ENCODE results near the gene PAPSS1.

Gene PAPSS1

GRCh38 chr4:107640878-107641277 is 79.2 kb downstream of the PAPSS1 start:
- POLR2A ChIA-PET = no interaction called here
- DNase-seq (ENCODE audit: extremely low spot score) = no peak
- CTCF ChIA-PET = interaction anchor here (1.1 to 1.5 kb wide), 2 partner anchors 10 to 17 kb away, joined by 3 to 6 read pairs; no protein-coding TSS in a partner anchor
- TF ChIP-seq CTCF (IDR thresholded peaks at IDR 0.05; ENCODE audit: control extremely low read depth, extremely low read depth, low read depth, missing control alignments) = no peak

GRCh38 chr4:107640197-107640596 is 79.8 kb downstream of the PAPSS1 start:
- POLR2A ChIA-PET = no interaction called here
- CTCF ChIA-PET = interaction anchor here (1.1 to 1.5 kb wide), 2 partner anchors 9 to 17 kb away, joined by 3 to 6 read pairs; no protein-coding TSS in a partner anchor
- no peak for TF ChIP-seq CTCF (IDR thresholded peaks at IDR 0.05; ENCODE audit: control extremely low read depth, extremely low read depth, low read depth, missing control alignments)
- DNase-seq (ENCODE audit: extremely low spot score) = no peak

- ChIA-PET POLR2A (no interaction called here), CTCF (no interaction called here)
- TF ChIP-seq CTCF (IDR thresholded peaks at IDR 0.05; ENCODE audit: control extremely low read depth, extremely low read depth, low read depth, missing control alignments) = no peak
- DNase-seq (ENCODE audit: extremely low spot score) = no peak
Measured at GRCh38 chr4:107635735-107636134, 84.3 kb downstream of the PAPSS1 start.

GRCh38 chr4:107631560-107631959 is 88.5 kb downstream of the PAPSS1 start:
- POLR2A ChIA-PET = no interaction called here
- DNase-seq (ENCODE audit: extremely low spot score) = no peak
- no peak for TF ChIP-seq CTCF (IDR thresholded peaks at IDR 0.05; ENCODE audit: control extremely low read depth, extremely low read depth, low read depth, missing control alignments)
- CTCF ChIA-PET = interaction anchor here (2.6 kb wide), 1 partner anchor 9 kb away, joined by 6 read pairs; no protein-coding TSS in a partner anchor

- ChIA-PET POLR2A (no interaction called here), CTCF (interaction anchor here (1.2 to 2.6 kb wide), 2 partner anchors 11 to 107 kb away, joined by 4 to 6 read pairs; no protein-coding TSS in a partner anchor)
- no peak for DNase-seq (ENCODE audit: extremely low spot score)
- no peak for TF ChIP-seq CTCF (IDR thresholded peaks at IDR 0.05; ENCODE audit: control extremely low read depth, extremely low read depth, low read depth, missing control alignments)
Measured at GRCh38 chr4:107630185-107630705, 89.8 kb downstream of the PAPSS1 start.

- POLR2A ChIA-PET = no interaction called here
- no peak for TF ChIP-seq CTCF (IDR thresholded peaks at IDR 0.05; ENCODE audit: control extremely low read depth, extremely low read depth, low read depth, missing control alignments)
Measured at GRCh38 chr4:107629318-107629717, 90.7 kb downstream of the PAPSS1 start.

More at GRCh38 chr4:107629318-107629717, 90.7 kb downstream of the PAPSS1 start:
- no peak for DNase-seq (ENCODE audit: extremely low spot score)
- CTCF ChIA-PET = interaction anchor here (1.0 kb wide), 1 partner anchor 10 kb away, joined by 3 read pairs; no protein-coding TSS in a partner anchor
